G401.6 (cell line): ENCODE results near the gene ACOX2.

Source experiments
- FAIRE-seq: peaks from 2 replicates; lab custom pipeline; 2012; peaks lifted over from hg19 to GRCh38; lab: Jason Lieb, UNC

Gene ACOX2

DNA sequence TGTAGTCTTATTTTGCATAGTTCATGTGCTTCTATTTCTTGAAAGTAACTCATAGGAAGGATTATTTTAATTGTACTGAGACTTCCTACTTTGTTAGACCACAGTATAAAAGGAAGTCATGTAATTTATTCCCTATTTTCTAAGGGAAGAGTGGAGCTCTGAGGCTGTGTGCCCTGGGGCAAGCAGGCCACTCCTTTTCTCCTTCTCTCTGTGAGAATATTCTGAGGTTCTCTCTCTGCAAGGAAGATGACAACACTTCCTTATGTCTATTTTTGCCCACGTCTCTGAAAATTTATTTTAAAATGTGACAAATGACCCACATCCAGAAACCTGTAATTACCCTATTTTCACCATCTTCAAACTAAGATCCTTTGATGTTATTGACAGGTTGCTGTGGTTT lies 34.1 kb downstream of the ACOX2 start:
- FAIRE-seq, result no peak

DNA sequence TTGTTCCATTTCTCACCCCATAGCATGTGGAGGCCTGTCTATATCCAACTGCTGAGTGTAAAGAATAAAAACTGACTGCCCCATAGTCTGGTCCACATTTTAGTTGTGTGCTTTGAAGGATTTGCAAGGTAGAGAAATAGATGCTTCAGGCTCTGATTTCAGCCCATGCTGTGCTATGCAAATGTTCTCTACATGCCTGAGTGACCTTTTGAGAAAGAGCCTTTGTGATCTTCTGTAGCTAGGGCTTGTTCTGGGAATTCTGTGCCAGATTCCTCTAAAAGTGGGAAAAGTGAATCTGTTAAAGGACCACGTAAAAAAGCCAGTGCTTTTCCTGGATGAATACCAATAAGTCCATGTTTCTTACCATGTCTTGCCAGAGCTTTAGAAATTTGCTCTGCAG lies 39.9 kb downstream of the ACOX2 start:
- FAIRE-seq, result peak; percentile 3

- FAIRE-seq, result no peak
These were observed 40.7 kb downstream of the ACOX2 start for GRCh38 chr3:58496206-58496857.

- no peak for FAIRE-seq
These were observed 41.9 kb downstream of the ACOX2 start for GRCh38 chr3:58495101-58495500.

DNA sequence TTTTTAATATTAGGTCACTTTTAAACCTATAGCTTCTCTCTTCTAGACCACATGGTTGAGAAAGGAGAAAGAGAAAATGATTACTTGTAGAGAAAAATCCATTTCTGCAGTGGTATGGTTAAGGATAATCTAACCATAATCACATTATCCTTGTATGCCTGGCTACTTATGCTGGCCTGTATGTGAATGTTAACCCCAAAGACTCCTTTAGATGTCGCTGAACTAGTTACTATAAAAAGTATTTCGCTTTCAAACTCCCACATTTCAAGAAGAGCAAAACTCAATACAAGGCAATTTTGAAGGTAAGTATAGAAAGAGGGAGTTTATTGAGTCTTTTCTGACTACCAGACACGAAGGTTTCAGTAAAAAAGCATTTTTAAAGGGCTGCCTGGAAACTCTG lies 42.9 kb downstream of the ACOX2 start:
- peak; percentile 73 for FAIRE-seq

GRCh38 chr3:58492494-58492905 lies 44.5 kb downstream of the ACOX2 start:
- FAIRE-seq, result no peak

GRCh38 chr3:58491506-58492402 lies 45.2 kb downstream of the ACOX2 start, which contains the start of gene KCTD6:
KCTD6 (plus strand) TSS chr3:58492096; CDS start chr3:58498756, 6,660 bp downstream.
- no peak for FAIRE-seq

DNA sequence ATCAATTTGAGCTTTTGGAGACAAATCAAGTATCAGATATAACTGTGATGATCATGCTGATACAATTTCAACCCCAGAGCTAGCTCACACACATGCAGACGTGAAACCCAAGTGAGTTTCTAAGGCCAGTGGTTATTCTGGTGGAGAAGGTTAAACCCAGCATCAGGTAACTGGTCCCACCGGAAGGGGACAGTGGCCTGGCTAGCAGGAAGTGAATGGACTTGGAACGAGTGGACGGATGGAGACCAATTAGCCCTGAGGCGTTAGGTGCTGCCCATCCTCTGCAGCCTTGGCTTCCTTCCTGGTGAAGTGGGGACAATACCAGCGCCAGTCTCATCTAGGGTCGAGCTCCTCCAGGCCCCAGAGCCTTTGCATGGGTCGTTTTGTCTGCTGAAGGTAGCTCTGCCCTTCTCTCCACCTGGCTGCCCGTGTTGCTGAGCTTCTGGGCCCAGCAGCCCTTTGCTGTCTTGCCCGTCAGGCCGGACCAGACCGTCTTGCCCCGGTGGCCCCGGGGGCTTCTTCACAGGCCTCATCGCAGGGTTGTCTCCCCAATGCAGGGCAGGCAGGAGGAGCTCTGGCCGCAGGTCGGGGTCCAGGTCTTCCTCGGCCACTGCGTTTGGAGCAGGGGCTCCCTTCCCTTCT lies 46.0 kb downstream of the ACOX2 start:
- FAIRE-seq, result no peak

DNA sequence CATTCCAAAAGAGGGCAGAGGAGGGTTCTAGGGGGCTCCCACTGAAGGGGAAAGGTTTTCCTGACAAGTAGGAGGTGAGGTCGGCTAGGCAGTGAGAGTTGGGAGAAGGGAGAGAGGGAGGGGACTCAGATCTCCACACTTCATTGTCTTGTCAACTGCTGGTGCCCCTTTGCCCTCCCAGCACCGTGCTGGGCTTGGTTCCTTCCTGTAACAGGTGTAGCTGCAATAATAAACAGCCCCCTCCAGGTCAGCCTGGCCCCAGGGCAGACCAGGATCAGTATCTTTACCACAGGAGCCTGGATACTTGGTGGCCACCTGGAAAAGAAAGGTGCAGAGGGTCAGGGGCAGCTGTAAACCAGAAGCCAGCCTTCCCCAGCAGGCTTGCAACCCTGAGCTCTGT lies 48.0 kb downstream of the ACOX2 start:
- FAIRE-seq, result no peak

- FAIRE-seq, result no peak
These were observed 49.7 kb downstream of the ACOX2 start for GRCh38 chr3:58487140-58487886.

DNA sequence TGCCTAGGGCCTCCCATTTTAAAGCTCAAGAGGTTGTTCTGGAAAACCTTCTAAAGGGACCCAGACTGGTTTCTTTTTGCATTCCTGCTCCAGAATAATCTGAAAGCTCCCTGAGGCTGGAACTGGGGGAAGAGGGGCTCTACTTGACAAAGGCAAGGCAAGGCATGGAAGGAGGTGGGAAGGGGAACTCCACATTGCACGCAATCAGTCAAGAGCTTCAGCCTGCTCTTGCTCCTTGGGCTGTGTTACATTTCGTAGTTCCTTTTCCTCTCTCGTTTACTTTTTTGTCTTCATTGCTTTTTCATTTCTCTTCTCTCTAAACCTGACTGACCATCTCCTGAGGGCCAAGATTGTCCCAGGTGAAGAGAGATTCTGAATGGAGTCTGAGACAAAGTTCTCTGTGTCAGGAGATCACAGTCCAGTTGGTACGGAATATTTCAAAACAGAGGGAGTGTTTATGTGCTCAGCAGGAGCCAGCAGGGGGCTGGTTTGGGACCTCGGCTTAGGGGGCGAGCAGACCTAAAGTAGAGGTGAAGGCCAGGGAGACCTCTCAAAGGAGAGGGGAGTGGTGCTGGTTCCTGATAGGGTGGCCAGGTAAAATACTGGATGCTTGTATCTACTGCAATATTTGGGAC lies 51.1 kb downstream of the ACOX2 start:
- no peak for FAIRE-seq

- no peak for FAIRE-seq
These were observed 52.3 kb downstream of the ACOX2 start for GRCh38 chr3:58484722-58485069.

DNA sequence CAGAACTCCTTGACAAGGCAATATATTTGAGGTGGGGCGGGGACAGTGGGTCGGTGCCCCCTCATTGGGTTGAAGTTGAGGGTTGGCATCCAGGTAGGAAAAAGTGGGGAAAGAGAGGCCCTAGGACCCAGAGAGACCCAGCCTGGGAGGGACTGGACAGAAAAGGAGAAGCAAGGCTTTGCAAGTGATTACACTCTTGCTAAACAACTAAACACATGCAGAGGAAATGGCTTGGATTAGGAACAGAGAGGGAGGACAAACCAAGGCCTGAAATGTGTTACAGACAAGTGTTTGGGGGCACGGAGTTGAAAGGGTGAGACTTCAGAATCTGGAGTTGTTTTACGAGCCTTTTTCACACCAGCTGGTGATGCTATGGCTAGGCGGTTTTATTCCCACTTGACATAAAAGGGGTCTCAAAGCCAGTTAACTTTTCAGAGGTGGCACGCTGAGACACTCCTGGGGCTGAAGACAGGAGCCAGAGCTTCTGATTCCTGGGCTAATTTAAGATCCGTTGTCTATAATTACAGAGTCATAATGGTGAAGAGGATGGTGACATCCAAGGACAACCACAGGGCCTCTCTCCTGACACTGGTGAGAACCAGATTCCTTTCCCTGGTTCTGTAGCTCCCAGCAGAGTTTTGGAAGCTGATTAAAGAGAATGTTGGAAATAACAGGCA lies 52.8 kb downstream of the ACOX2 start:
- no peak for FAIRE-seq

GRCh38 chr3:58482917-58483636 lies 53.9 kb downstream of the ACOX2 start:
- no peak for FAIRE-seq

DNA sequence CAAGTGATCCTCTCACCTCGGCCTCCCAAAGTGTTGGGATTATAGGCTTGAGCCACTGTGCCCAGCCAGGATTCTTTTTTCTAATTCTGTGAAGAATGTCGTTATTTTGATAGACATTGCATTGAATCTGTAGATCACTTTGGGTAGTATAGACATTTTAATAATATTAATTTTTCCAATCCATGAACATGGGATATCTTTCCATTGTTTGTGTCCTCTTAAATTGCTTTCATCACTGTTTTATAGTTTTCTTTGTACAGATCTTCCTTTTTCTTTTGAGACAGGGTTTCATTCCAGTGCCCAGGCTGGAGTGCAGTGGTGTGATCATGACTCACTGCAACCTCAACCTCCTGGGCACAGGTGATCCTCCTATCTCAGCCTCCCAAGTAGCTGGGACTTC lies 56.7 kb downstream of the ACOX2 start:
- no peak for FAIRE-seq

GRCh38 chr3:58478781-58479180 lies 58.2 kb downstream of the ACOX2 start:
- no peak for FAIRE-seq

- no peak for FAIRE-seq
These were observed 61.9 kb downstream of the ACOX2 start for GRCh38 chr3:58474967-58475578.

DNA sequence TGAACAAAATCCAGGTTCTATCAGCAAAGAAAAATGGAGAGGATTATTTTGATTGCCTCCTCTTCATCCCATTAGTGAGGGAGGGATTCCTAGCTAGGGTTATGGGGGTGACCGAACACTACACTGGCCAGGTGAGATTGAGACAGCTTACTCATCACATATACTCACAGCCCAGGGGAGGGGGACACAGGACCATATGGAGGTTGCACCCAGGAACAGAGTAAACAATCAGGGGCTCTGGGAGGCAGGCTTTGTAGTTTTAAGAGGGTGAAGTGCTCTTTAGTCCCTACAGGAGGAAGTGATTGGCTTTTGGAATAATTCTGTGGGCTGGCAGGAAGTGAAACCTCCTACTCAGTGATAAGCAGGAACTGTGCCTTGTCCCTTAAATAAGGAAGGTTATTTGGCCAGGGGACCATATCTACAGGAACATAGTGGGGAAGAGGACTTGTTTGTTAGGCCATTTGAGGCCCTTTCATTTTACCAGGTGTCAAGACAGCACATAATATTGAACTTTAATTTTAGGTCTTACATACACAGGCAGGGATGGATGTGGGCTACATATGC lies 62.6 kb downstream of the ACOX2 start:
- no peak for FAIRE-seq

DNA sequence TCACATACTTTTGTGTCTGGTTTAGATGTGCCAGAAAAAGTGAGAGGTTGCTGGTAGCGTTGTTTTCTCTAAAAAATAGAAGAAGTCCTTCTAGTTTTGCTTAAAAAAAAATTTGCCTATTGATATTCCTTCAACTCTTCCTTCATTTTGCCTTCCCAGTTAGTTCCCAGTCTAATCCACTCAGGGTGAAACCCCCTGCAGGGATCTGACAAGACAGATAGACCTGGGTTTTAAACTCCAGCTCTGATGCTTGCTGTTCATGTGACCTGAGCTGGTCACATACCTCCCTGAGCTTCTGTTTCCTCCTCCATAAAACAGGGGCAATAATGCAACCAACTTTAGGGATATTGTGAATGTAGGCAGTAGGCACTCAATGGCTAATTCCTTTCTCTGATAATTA lies 63.7 kb downstream of the ACOX2 start:
- FAIRE-seq, result no peak
